LNCaP clone FGC (cell line): Measurements from ENCODE around the gene TOP3B.

Experiments used
- DNase-seq: peaks from one replicate; pipeline ENCODE4 v3.0.0-alpha.2; 2011; ENCODE audit warnings: low read depth
- H3K4me3 ChIP-seq: 2 replicates; pipeline ENCODE4 v1.5.1; 2011; ENCODE audit warnings: mild to moderate bottlenecking, low read depth, low read length, control low read depth
- CTCF ChIP-seq: IDR thresholded peaks from 2 replicates; pipeline ENCODE4 v1.5.1; 2012; ENCODE audit warnings: mild to moderate bottlenecking; ENCODE audit not compliant: control insufficient read depth, insufficient read depth; ENCODE audit errors: extremely low read depth

The TOP3B gene

GRCh38 chr22:21952586-21953571 is 29.7 kb downstream of the TOP3B start, which contains the start of gene PPM1F:
Gene PPM1F, minus strand, starts transcription at chr22:21952848. Its CDS starts 6,800 bp downstream, at chr22:21946048.
- peak within 1 kb of the TSS; percentile 76 for H3K4me3 ChIP-seq

DNA sequence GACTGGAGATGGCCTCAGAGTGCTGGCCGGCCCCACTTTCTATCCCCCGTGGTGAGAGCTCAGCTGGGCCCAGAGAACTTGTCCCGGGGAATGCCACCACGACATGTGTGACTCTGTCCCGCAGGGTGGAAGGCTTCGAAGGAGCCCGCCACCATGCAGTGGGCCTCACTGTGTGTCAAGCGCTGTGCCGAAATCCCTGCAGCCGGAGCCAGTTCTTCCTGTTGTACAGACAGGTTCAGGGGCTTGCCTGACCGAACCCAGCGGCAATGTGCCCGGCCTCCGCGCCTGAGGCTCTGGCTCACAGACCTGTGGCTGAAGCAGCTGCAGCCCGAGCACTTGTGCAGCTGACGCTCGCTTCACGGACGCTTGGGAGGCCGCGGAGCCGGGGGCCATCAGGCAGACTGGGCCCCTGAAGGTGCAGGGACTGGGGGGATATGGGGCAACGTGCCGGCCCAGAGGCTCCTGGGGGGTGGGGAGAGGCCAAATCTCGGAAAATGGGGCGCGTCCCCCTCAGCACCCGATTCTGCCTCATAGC is 30.6 kb downstream of the TOP3B start:
- H3K4me3 ChIP-seq: peak overlapping the region; percentile 76
- peak; percentile 49 for DNase-seq

More at GRCh38 chr22:21952586-21953571, 29.7 kb downstream of the TOP3B start, which contains the start of gene PPM1F:
- no peak for DNase-seq
- TF ChIP-seq CTCF: peak; percentile 92

DNA sequence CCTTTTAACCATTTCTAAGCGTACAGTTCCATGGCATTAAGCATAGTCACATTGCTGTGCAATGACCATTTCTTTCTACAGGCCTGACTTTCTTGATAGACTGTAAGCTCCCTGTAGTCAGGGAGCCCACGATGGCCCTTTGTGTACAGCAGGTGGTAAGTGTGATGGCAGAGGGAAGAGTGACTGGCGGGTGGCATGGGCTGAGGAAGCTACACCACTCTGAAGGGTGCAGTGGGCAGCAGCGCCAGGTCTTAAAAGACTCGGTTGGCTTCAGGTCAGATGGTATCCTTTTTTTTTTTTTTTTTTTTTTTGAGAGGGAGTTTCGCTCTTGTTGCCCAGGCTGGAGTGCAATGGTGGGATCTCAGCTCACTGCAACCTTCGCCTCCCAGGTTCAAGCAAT is 31.5 kb downstream of the TOP3B start:
- no peak for TF ChIP-seq CTCF
- no peak for DNase-seq
- no peak overlapping the region for H3K4me3 ChIP-seq

More for the DNA sequence above, 30.6 kb downstream of the TOP3B start:
- no peak for TF ChIP-seq CTCF

DNA sequence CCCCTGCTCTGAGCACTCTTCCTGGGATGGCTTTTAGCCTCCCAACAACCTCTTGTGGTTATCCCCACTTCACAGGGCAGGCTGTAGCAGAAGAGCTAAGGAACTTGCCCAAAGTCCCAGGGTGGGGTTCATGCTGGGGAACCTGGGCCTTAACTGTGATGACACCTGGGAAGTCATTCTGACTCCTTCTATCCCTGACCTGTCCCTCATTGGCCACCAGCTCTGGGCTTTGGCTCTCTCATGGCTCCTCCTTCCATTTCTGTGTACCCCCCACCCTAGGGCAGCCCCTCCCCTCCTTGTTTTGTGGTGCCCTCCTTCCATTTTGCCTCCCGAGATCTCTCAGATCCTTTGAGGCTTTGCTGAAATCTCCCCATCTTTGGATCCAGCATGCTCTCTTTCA is 32.6 kb downstream of the TOP3B start:
- no peak for DNase-seq
- H3K4me3 ChIP-seq: no peak overlapping the region
- no peak for TF ChIP-seq CTCF

DNA sequence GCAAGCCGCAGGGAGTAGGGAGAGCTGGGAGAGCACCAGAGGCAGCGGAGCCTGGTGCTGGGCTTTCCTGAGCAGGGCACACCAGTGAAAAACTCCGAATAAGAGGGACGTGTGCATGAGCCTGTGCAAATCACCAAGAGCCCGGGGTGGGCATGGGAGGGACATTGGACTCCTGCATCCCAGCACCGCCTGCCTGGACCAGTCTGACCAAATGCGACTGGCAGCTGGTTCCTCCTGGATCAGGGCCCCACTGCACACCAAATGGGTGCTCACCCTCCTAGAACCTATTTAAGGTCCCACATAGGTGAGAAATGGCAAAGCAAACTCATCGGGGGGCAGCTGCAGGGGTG is 33.0 kb downstream of the TOP3B start:
- no peak overlapping the region for H3K4me3 ChIP-seq
- no peak for TF ChIP-seq CTCF
- DNase-seq: no peak

DNA sequence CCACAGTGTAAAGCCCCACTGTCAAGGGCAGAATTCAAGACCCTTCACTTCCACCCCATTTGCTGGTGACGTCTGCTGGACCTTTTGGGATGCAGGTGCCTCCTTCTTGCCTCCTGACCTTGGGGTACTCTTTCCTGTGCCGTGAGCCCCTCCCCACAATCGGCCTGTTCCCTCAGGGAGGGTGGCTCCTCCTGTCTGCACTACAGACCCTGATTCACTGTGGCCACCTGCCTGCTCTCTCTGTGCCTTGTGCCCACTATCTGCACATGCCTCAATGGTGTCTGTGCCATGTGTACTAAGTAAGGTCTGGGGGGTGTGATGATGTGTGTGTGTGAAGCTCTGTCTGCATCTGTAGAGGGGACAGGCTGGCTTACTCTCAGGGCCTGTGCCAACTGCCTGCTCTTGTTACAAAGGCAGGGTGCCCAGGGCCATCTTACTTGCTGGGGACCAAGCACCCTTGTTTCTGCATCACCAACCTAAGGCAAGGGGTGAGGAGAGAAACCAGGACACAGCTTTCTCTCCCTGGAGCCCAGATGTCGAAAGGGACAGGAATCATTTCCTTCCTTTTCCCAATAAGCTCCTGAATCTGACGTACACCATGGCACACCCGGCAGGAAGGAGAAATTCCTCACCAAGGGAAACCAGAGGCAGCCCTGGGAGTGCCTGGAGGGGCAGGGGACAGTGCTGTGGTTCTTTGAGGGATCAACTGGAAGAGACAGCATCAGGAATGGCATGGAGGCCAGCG is 33.6 kb downstream of the TOP3B start:
- DNase-seq: no peak
- H3K4me3 ChIP-seq: no peak overlapping the region
- no peak for TF ChIP-seq CTCF
